H1 (cell line): ENCODE data around the gene MINAR2. TPM values are rescaled to one million over a fixed set of nuclear protein-coding genes. Genes with fewer than 3 reads are reported as not detected.

Source experiments
- ASH2L ChIP-seq: fragments of 200-600, 300-600 bp; sonication (generic); IDR thresholded peaks from one replicate; pipeline ENCODE4 v1.7.1; 2017; ENCODE audit warnings: low read length
- RAD21 ChIP-seq, 2 experiments: IDR thresholded peaks in 1 of 2; conservative IDR thresholded peaks in 1 of 2; 2 replicates each; pipeline ENCODE4 v1.6.1; 2011; ENCODE audit warnings: low read depth in 2 of 2, low read length in 2 of 2, improper control_type of control experiment in 1 of 2, inconsistent platforms in 1 of 2, mild to moderate bottlenecking in 1 of 2, moderate library complexity in 1 of 2
- RBBP5 ChIP-seq: IDR thresholded peaks from 2 replicates; pipeline ENCODE4 v1.7.1; 2012; ENCODE audit warnings: low read depth, mild to moderate bottlenecking, inconsistent platforms, low read length, moderate library complexity, borderline replicate concordance
- TAF1 ChIP-seq: IDR thresholded peaks from 2 replicates; pipeline ENCODE4 v1.6.1; 2011; ENCODE audit warnings: mild to moderate bottlenecking, low read depth, low read length
- polyA plus RNA-seq, 7 experiments: library from polyadenylated mRNA; depleted of rRNA in 3 of 7; stranded (reverse) in 5 of 7; unstranded in 2 of 7; fragments of >200 nt in 5 of 7; fragments of 200-250 nt in 2 of 7; gene quantifications; 1 replicate in 5 of 7; 2 replicates in 1 of 7; 4 replicates in 1 of 7; pipeline versions ENCODE4 v1.2.1 to v1.2.3, GENCODE V29; 2011 to 2013; ENCODE audit warnings: missing spikeins in 2 of 7, mixed read lengths in 2 of 7
- total RNA-seq: library from RNA; stranded (reverse); fragmentation: NEBNext Ultra II Directional; extraction: Animal tissue kit (Norgen Biotek cat#: 25700); gene quantifications from 2 replicates; pipeline ENCODE4 v1.2.1, GENCODE V29; 2021

The MINAR2 gene
- total and polyA plus RNA-seq, 2 of the 8 experiments (the other 6 are each of a cell fraction or from before 2014, with no cell fraction given) = 0.17 TPM; not detected in 1

DNA sequence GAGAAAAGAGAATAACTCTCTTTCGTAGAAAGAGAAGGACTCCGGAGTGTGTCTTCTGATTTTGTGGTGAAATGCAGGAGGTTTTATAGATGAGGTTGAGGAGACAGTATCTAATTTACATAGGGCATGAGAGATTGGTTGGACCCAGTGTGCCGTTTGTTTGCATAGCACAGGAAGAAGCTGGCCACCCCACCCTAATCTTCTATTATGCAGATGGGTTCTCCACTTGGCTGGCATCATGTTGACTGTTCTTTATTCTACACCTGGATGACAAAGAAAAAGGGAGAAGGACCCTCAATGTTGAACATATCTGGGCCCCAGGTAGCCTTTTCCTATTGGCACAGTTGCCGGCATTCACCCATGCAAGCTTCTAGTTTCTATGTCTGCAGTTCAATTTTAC, 23.2 kb upstream of the MINAR2 start (continued):
- TF ChIP-seq RBBP5 (no peak), TAF1 (no peak), RAD21 (IDR thresholded peaks at IDR 0.05 in 1 of 2, conservative IDR thresholded peaks at IDR 0.05 in 1 of 2; ENCODE audit: low read depth in 2 of 2, low read length in 2 of 2) (no peak), ASH2L (no peak)
